ENCODE results near the gene DNMT3L.
"Not testable (repeated sequence)": the region's sequence is repeated elsewhere in the genome, so short reads cannot be mapped to it uniquely, and the experiment has no call there.

The DNMT3L gene

DNA sequence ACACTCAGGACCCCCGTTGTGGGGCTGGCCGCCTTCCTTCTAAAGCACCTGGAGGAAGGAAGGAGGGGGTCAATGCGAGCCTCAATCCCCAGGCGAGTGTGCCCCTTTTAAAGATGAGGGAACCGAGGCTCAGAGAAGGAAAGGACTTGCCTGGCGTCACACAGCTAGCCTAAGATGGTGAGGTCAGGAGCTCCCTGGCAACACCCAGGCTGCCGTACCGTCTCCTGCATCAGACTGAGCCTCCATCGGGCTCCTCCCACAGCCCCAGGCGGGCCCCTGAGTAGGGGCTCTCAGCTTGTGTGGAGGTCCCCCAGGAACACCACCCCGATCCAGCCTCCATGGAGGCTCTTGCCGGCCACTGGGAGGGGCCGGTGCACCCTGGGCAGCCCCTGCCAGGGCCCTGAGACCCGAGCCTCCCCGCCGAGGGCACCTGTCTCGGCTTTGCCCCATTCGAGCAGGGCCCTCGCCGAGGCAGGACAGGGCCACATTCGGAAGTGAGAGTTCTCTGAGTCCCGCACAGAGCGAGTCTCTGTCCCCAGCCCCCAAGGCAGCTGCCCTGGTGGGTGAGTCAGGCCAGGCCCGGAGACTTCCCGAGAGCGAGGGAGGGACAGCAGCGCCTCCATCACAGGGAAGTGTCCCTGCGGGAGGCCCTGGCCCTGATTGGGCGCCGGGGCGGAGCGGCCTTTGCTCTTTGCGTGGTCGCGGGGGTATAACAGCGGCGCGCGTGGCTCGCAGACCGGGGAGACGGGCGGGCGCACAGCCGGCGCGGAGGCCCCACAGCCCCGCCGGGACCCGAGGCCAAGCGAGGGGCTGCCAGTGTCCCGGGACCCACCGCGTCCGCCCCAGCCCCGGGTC is 23.7 kb upstream of the DNMT3L start, which contains the start of gene AIRE:
Gene AIRE, plus strand, starts transcription at position 739 of the 855 bp plus-strand sequence. CDS start 131 bp downstream, outside the sequence.
- Histone ChIP-seq H3K9me3 (ENCODE audit: control insufficient read depth, low read length) (no peaks in the 10 kb centered on the region), H3K9ac (ENCODE audit: low read length) (no peak within 1 kb of the TSS), H3K4me3 (ENCODE audit: low read length) (no peak within 1 kb of the TSS), H3K4me1 (ENCODE audit: control insufficient read depth, insufficient read depth, low read length) (no peaks in the 10 kb centered on the region), H3K36me3 (ENCODE audit: control insufficient read depth, insufficient read depth, low read length, severe bottlenecking) (no peaks in the 10 kb centered on the region), H3K27me3 (replicated peaks; ENCODE audit: control insufficient read depth, insufficient read depth, low read length) (peaks cover 29% of the 10 kb centered on the region)
- peak; percentile 54 for DNase-seq (ENCODE audit: low read depth)

DNA sequence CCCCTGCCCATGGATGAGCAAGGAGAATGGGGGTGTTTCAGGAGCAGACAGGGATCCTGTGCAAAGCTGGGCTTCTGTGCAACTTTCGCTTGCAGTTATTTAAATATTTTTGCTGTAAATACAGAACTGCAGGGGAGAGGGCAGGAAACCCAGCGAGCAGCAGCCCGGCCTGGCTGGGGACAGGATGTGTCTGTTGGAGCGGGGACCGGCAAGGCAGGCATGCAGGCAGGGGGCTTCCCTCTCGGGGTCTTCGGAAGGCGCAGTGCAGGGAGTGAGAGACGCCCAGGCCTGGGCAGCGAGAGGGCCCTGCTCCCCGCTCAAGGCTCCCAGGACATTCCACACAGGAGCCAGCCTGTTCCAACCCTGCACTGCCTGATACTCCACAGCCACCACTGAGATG is 22.3 kb upstream of the DNMT3L start:
- no peak overlapping the region for H3K9ac ChIP-seq (ENCODE audit: low read length)
- no peak for DNase-seq (ENCODE audit: low read depth)
- H3K36me3 ChIP-seq (ENCODE audit: control insufficient read depth, insufficient read depth, low read length, severe bottlenecking) = no peaks in the 10 kb centered on the region
- H3K4me3 ChIP-seq (ENCODE audit: low read length) = no peak overlapping the region
- peaks cover 34% of the 10 kb centered on the region for H3K27me3 ChIP-seq (replicated peaks; ENCODE audit: control insufficient read depth, insufficient read depth, low read length)
- H3K9me3 ChIP-seq (ENCODE audit: control insufficient read depth, low read length) = no peaks in the 10 kb centered on the region
- H3K4me1 ChIP-seq (ENCODE audit: control insufficient read depth, insufficient read depth, low read length) = no peaks in the 10 kb centered on the region

DNA sequence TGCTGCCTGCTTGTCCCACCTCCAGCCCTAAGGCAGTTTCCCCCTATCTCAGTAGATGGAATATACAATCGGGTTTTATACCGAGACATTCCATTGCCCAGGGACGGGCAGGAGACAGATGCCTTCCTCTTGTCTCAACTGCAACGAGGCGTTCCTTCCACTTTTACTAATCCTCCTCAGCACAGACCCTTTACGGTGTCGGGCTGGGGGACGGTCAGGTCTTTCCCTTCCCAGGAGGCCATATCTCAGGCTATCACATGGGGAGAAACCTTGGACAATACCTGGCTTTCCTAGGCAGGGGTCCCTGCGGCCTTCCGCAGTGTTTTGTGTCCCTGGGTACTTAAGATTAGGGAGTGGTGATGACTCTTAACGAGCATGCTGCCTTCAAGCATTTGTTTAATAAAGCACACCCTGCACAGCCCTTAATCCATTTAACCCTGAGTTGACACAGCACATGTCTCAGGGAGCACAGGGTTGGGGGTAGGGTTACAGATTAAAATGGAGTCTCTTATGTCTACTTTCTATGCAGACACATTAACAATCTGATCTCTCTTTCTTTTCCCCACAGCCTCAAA is 21.6 kb upstream of the DNMT3L start:
- not testable (repeated sequence) for H3K4me3 ChIP-seq (ENCODE audit: low read length); H3K9me3 ChIP-seq (ENCODE audit: control insufficient read depth, low read length); DNase-seq (ENCODE audit: low read depth); H3K4me1 ChIP-seq (ENCODE audit: control insufficient read depth, insufficient read depth, low read length); H3K9ac ChIP-seq (ENCODE audit: low read length); H3K36me3 ChIP-seq (ENCODE audit: control insufficient read depth, insufficient read depth, low read length, severe bottlenecking)
- peaks cover 32% of the 10 kb centered on the region for H3K27me3 ChIP-seq (replicated peaks; ENCODE audit: control insufficient read depth, insufficient read depth, low read length)

DNA sequence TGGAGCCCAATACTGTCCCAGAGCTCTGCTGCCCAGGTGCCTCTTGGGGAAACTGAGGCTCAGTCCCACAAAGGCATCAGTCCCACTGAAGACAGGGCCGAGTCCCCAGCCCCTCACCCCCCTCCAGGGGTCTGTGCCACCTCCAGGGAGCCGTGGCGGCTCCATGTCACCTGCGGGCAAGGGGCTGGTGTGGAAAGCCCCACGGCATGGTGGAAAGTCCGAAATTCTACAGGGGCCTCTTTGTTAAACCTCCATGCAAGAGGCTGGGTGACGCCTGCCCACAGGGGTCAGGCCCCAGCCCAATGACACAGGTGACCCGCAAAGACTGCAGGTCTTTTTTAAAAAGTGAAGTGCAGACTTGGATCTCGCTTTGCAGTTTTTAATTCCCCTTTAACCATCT is 20.7 kb upstream of the DNMT3L start:
- Histone ChIP-seq H3K36me3 (ENCODE audit: control insufficient read depth, insufficient read depth, low read length, severe bottlenecking) (no peaks in the 10 kb centered on the region), H3K9ac (ENCODE audit: low read length) (no peak overlapping the region), H3K4me1 (ENCODE audit: control insufficient read depth, insufficient read depth, low read length) (no peaks in the 10 kb centered on the region), H3K27me3 (replicated peaks; ENCODE audit: control insufficient read depth, insufficient read depth, low read length) (peaks cover 24% of the 10 kb centered on the region), H3K9me3 (ENCODE audit: control insufficient read depth, low read length) (no peaks in the 10 kb centered on the region), H3K4me3 (ENCODE audit: low read length) (no peak overlapping the region)
- no peak for DNase-seq (ENCODE audit: low read depth)

DNA sequence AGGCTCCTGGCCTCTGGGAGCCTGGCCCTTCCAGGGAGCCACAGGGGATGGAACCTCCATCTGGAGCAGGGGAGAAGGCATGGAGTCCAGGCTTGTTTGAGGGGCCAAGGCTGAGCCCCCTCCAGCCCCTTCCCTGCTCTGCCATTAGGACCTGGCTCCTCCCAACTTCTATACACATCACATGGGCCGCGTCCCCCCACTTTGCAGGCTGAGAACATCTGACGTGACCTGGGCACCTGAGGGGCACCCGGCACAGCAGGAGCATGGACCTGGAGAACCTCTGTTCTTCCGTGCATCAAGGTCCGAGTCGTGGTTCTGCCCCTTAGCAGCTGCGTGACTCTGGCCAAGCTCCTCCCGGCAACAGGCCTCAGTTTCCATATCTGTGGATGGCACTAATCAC is 20.1 kb upstream of the DNMT3L start:
- Histone ChIP-seq H3K4me3 (ENCODE audit: low read length) (no peak overlapping the region), H3K27me3 (replicated peaks; ENCODE audit: control insufficient read depth, insufficient read depth, low read length) (peaks cover 26% of the 10 kb centered on the region), H3K36me3 (ENCODE audit: control insufficient read depth, insufficient read depth, low read length, severe bottlenecking) (no peaks in the 10 kb centered on the region), H3K9me3 (ENCODE audit: control insufficient read depth, low read length) (no peaks in the 10 kb centered on the region), H3K4me1 (ENCODE audit: control insufficient read depth, insufficient read depth, low read length) (no peaks in the 10 kb centered on the region), H3K9ac (ENCODE audit: low read length) (no peak overlapping the region)
- DNase-seq (ENCODE audit: low read depth) = no peak

DNA sequence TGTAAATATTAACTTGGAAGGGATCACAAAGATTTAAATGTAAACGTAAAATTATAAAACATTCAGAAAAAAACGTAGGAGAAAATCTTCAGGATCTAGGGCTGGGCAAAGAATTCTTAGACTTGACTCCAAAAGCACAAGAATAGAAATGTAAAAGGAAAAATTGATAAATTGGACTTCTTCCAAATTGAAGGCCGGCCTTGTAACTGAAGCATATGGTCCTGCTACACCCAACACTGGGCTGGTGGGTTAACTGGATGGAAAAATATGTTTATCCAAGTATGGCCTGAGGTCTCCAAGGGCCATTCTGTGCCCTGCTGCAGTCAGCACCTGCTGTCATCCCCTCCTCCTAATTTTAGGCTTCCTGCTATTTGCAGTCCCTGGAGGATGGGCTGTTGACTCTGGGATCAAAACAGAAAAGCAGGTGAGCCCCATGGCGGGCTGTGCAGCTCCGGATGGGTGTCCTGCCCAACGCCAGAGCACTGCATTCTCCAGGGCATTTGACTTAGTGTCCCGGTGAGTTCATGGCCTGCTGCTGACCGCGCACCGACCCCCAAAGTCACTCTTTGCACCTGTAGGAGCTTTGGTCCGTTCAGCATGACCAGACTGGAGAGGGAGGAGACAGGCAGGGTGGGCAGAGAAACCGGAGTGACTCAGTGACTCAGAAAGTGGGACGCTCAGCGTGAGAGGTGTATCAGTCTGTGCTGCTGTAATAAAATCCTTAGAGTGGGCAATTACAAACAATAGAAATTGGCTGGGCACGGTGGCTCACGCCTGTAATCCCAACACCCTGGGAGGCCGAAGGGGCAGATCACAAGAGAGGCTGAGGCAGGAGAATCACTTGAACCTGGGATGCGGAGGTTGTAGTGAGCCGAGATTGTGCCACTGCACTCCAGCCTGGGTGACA is 17.9 kb upstream of the DNMT3L start:
- H3K4me1 ChIP-seq (ENCODE audit: control insufficient read depth, insufficient read depth, low read length) = no peaks in the 10 kb centered on the region
- no peaks in the 10 kb centered on the region for H3K9me3 ChIP-seq (ENCODE audit: control insufficient read depth, low read length)
- no peak overlapping the region for H3K4me3 ChIP-seq (ENCODE audit: low read length)
- H3K9ac ChIP-seq (ENCODE audit: low read length) = no peak overlapping the region
- peaks cover 19% of the 10 kb centered on the region for H3K27me3 ChIP-seq (replicated peaks; ENCODE audit: control insufficient read depth, insufficient read depth, low read length)
- DNase-seq (ENCODE audit: low read depth) = no peak
- no peaks in the 10 kb centered on the region for H3K36me3 ChIP-seq (ENCODE audit: control insufficient read depth, insufficient read depth, low read length, severe bottlenecking)

DNA sequence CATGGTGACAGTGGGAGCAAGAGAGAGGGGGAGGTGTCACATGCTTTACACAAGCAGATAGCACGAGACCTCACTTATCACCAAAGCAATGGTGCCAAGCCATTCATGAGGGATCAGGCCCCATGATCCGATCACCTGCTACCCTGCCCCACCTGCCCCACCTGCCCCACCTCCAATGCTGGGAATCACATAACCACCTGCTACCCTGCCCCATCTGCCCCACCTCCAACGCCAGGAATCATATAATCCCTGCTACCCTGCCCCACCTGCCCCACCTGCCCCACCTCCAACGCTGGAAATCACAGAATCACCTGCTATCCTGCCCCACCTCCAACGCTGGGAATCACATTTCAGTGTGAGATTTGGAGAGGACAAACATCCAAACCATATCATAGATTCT is 13.3 kb upstream of the DNMT3L start:
- Histone ChIP-seq H3K4me1 (ENCODE audit: control insufficient read depth, insufficient read depth, low read length) (no peaks in the 10 kb centered on the region), H3K4me3 (ENCODE audit: low read length) (no peak overlapping the region), H3K36me3 (ENCODE audit: control insufficient read depth, insufficient read depth, low read length, severe bottlenecking) (no peaks in the 10 kb centered on the region), H3K27me3 (replicated peaks; ENCODE audit: control insufficient read depth, insufficient read depth, low read length) (peaks cover 37% of the 10 kb centered on the region), H3K9ac (ENCODE audit: low read length) (no peak overlapping the region), H3K9me3 (ENCODE audit: control insufficient read depth, low read length) (no peaks in the 10 kb centered on the region)
- DNase-seq (ENCODE audit: low read depth) = no peak

DNA sequence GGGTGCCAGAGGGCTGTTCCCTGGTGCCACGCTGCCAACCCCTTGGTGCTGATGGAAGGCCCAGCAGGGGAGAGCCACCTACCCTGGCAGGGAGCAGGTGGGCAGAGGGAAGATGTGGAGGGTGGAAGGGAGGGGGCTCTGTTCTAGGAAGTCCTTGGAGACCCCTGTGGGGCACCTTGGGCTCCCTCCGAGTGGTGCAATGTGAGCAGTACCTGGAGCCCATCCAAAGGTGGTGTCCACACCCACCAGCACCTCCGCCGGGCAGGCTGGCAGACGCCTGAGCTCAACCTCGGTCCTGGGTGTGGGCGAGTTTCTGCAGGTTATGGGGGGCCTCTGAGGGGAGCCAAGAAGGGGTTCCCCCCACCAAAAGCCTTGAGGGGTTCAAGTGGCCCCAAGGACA is 11.3 kb upstream of the DNMT3L start:
- Histone ChIP-seq H3K9ac (ENCODE audit: low read length) (no peak overlapping the region), H3K4me1 (ENCODE audit: control insufficient read depth, insufficient read depth, low read length) (no peaks in the 10 kb centered on the region), H3K4me3 (ENCODE audit: low read length) (no peak overlapping the region), H3K36me3 (ENCODE audit: control insufficient read depth, insufficient read depth, low read length, severe bottlenecking) (no peaks in the 10 kb centered on the region), H3K27me3 (replicated peaks; ENCODE audit: control insufficient read depth, insufficient read depth, low read length) (peaks cover 29% of the 10 kb centered on the region), H3K9me3 (ENCODE audit: control insufficient read depth, low read length) (no peaks in the 10 kb centered on the region)
- no peak for DNase-seq (ENCODE audit: low read depth)

DNA sequence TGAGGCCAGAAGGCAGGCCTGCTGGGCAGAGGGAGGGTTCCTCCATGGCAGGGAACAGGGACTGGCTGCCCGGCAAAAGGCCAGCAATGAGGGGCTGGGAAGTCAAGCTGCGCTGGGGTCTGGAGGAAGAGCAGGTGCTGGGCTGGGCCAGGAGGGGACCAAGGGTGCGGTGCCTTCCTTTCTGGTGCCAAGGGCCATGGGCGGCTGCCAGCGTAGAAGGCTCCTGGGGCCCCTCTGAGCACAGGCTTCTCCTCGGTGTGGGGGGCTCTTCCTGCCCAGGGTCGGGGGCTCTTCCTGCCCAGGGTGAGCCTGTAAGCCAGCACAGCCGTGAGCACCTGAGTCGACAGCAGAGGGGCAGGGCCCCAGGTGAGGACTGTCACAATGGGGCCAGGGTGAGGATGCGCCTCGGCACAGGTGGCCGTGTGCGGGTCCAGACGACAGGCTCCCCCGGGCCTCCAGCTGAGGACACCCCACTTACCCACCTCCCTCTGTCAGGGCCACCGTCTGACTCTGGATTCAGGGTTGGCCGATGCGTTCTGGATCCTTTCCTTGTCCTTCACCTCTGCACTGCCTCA is 10.7 kb upstream of the DNMT3L start:
- Histone ChIP-seq H3K36me3 (ENCODE audit: control insufficient read depth, insufficient read depth, low read length, severe bottlenecking) (no peaks in the 10 kb centered on the region), H3K4me3 (ENCODE audit: low read length) (no peak overlapping the region), H3K9me3 (ENCODE audit: control insufficient read depth, low read length) (no peaks in the 10 kb centered on the region), H3K4me1 (ENCODE audit: control insufficient read depth, insufficient read depth, low read length) (no peaks in the 10 kb centered on the region), H3K9ac (ENCODE audit: low read length) (no peak overlapping the region), H3K27me3 (replicated peaks; ENCODE audit: control insufficient read depth, insufficient read depth, low read length) (peaks cover 32% of the 10 kb centered on the region)
- DNase-seq (ENCODE audit: low read depth) = no peak

DNA sequence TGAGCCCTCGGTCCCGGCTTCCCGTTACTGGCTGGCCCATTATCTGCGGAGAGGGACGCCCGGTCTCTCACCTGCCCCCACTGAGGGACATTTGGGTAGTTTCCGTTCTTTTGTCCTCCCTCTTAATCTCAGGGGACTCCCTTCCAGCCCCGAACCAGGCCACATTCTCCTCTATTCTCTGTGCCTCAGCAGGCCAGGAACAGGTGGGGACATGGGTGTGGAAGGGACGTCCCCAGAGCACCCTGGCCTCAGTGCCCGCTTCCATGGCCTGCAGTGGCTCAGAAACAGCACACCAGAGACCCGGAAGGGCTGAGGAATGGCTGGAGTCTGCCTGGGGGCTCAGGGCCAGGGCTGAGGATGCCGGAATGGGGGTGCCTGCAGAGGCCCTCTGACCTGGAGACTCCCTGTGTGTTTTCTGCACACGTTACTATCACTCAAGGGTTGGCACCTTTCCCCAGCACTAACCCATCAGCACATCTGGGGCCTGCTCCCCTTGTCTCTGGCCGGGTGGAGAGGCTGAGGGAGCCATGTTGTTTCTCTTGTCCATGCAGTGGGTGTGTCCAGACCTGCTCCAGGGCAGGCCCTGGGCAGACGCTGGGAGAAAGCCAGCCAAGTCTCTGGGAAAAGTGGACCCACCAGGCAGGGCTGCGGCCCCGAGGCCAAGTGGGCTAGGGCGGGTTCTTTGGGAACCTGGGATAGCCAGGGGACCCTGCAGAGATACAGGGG is 10.0 kb upstream of the DNMT3L start:
- H3K9me3 ChIP-seq (ENCODE audit: control insufficient read depth, low read length) = no peaks in the 10 kb centered on the region
- H3K36me3 ChIP-seq (ENCODE audit: control insufficient read depth, insufficient read depth, low read length, severe bottlenecking) = no peaks in the 10 kb centered on the region
- no peak overlapping the region for H3K9ac ChIP-seq (ENCODE audit: low read length)
- H3K27me3 ChIP-seq (replicated peaks; ENCODE audit: control insufficient read depth, insufficient read depth, low read length) = peaks cover 36% of the 10 kb centered on the region
- H3K4me1 ChIP-seq (ENCODE audit: control insufficient read depth, insufficient read depth, low read length) = no peaks in the 10 kb centered on the region
- H3K4me3 ChIP-seq (ENCODE audit: low read length) = no peak overlapping the region
- DNase-seq (ENCODE audit: low read depth) = no peak
